OCI-LY1 (cell line): ENCODE measurements around the gene ZNF777.

ENCODE experiments used
- CTCF ChIP-seq: fragments of 200-600 bp; sonication (generic), shearing (Covaris generic); IDR thresholded peaks from 2 replicates; pipeline ENCODE4 v1.5.1; 2017; ENCODE audit warnings: mild to moderate bottlenecking, antibody characterized with exemption, low read length, moderate library complexity, mixed read lengths
- EZH2 ChIP-seq: fragments of 200-600 bp; sonication (generic), shearing (Covaris generic); IDR thresholded peaks from 2 replicates; pipeline ENCODE4 v1.8.0; 2017; ENCODE audit warnings: borderline replicate concordance, mixed run types, mild to moderate bottlenecking, antibody characterized with exemption, low read length, moderate library complexity, mixed read lengths

GRCh38 chr7:149414745-149415390 is 46.0 kb downstream of the ZNF777 start:
- no peak for TF ChIP-seq CTCF
- no peak for TF ChIP-seq EZH2
